HEK293 (cell line): ENCODE results near the gene ROS1.
A peak's percentile ranks its signal among the peaks of the same experiment; 100 is the strongest.

ENCODE experiments used
- BCL6B ChIP-seq: fragments of 450-650 bp; formaldehyde crosslinking; IDR thresholded peaks from 2 replicates; pipeline ENCODE4 v1.5.1; 2017; ENCODE audit warnings: missing biosample characterization, missing genetic modification characterization
- FEZF1 ChIP-seq: fragments of 450-650 bp; formaldehyde crosslinking; IDR thresholded peaks from 2 replicates; pipeline ENCODE4 v1.5.1; 2016; ENCODE audit warnings: missing biosample characterization, missing genetic modification characterization
- GFI1B ChIP-seq: fragments of 450-650 bp; formaldehyde crosslinking; IDR thresholded peaks from 2 replicates; pipeline ENCODE4 v1.5.1; 2016; ENCODE audit warnings: missing biosample characterization, missing genetic modification characterization
- INSM2 ChIP-seq: fragments of 450-650 bp; formaldehyde crosslinking; IDR thresholded peaks from 2 replicates; pipeline ENCODE4 v1.5.1; 2016; ENCODE audit warnings: missing biosample characterization, missing genetic modification characterization
- KLF10 ChIP-seq: fragments of 450-650 bp; IDR thresholded peaks from 2 replicates; pipeline ENCODE4 v1.5.1; 2018; ENCODE audit warnings: missing biosample characterization, mild to moderate bottlenecking, missing genetic modification characterization
- KLF9 ChIP-seq: fragments of 450-650 bp; formaldehyde crosslinking; IDR thresholded peaks from 2 replicates; pipeline ENCODE4 v1.5.1; 2016; ENCODE audit warnings: missing biosample characterization, missing genetic modification characterization, low read depth
- PRDM1 ChIP-seq: fragments of 450-650 bp; formaldehyde crosslinking; IDR thresholded peaks from 2 replicates; pipeline ENCODE4; 2016; ENCODE audit warnings: missing biosample characterization, missing genetic modification characterization
- PRDM4 ChIP-seq: fragments of 450-650 bp; formaldehyde crosslinking; IDR thresholded peaks from 2 replicates; pipeline ENCODE4 v1.5.1; 2017; ENCODE audit warnings: missing biosample characterization, missing genetic modification characterization
- PRDM6 ChIP-seq: fragments of 450-650 bp; formaldehyde crosslinking; IDR thresholded peaks from 2 replicates; pipeline ENCODE4 v1.5.1; 2017; ENCODE audit warnings: missing biosample characterization, missing genetic modification characterization
- REST ChIP-seq: fragments of 450-650 bp; formaldehyde crosslinking; IDR thresholded peaks from 2 replicates; pipeline ENCODE4 v1.5.1; 2016; ENCODE audit warnings: missing biosample characterization, missing genetic modification characterization
- ZBTB11 ChIP-seq: fragments of 450-650 bp; formaldehyde crosslinking; conservative IDR thresholded peaks from 2 replicates; pipeline ENCODE4 v1.5.1; 2016; ENCODE audit warnings: low read depth, missing biosample characterization, missing genetic modification characterization
- ZNF138 ChIP-seq: fragments of 450-650 bp; formaldehyde crosslinking; IDR thresholded peaks from 2 replicates; pipeline ENCODE4 v1.5.1; 2016; ENCODE audit warnings: missing biosample characterization, missing genetic modification characterization, borderline replicate concordance
- ZNF16 ChIP-seq: fragments of 450-650 bp; formaldehyde crosslinking; IDR thresholded peaks from 2 replicates; pipeline ENCODE4 v1.5.1; 2016; ENCODE audit warnings: low read depth, missing biosample characterization, missing genetic modification characterization
- ZNF175 ChIP-seq: fragments of 450-650 bp; formaldehyde crosslinking; IDR thresholded peaks from 2 replicates; pipeline ENCODE4 v1.5.1; 2016; ENCODE audit warnings: missing biosample characterization, missing genetic modification characterization
- ZNF18 ChIP-seq: fragments of 450-650 bp; formaldehyde crosslinking; IDR thresholded peaks from 2 replicates; pipeline ENCODE4 v1.5.1; 2016; ENCODE audit warnings: missing biosample characterization, missing genetic modification characterization
- ZNF24 ChIP-seq: fragments of 450-650 bp; formaldehyde crosslinking; IDR thresholded peaks from 2 replicates; pipeline ENCODE4 v1.5.1; 2016; ENCODE audit warnings: missing biosample characterization, missing genetic modification characterization
- ZNF366 ChIP-seq: fragments of 450-650 bp; formaldehyde crosslinking; conservative IDR thresholded peaks from 2 replicates; pipeline ENCODE4 v1.5.1; 2016; ENCODE audit warnings: missing biosample characterization, missing genetic modification characterization
- ZNF391 ChIP-seq: fragments of 450-650 bp; formaldehyde crosslinking; IDR thresholded peaks from 2 replicates; pipeline ENCODE4 v1.5.1; 2016; ENCODE audit warnings: low read depth, missing biosample characterization, missing genetic modification characterization, borderline replicate concordance
- ZNF423 ChIP-seq: fragments of 450-650 bp; formaldehyde crosslinking; IDR thresholded peaks from 2 replicates; pipeline ENCODE4 v1.5.1; 2016; ENCODE audit warnings: missing biosample characterization, missing genetic modification characterization
- ZNF501 ChIP-seq: fragments of 450-650 bp; formaldehyde crosslinking; IDR thresholded peaks from 2 replicates; pipeline ENCODE4 v1.5.1; 2016; ENCODE audit warnings: missing biosample characterization, missing genetic modification characterization
- ZNF530 ChIP-seq: fragments of 450-650 bp; formaldehyde crosslinking; IDR thresholded peaks from 2 replicates; pipeline ENCODE4 v1.5.1; 2016; ENCODE audit warnings: low read depth, missing biosample characterization, missing genetic modification characterization
- ZNF548 ChIP-seq: fragments of 450-650 bp; formaldehyde crosslinking; IDR thresholded peaks from 2 replicates; pipeline ENCODE4 v1.5.1; 2016; ENCODE audit warnings: missing biosample characterization, missing genetic modification characterization
- ZNF654 ChIP-seq: fragments of 450-650 bp; formaldehyde crosslinking; IDR thresholded peaks from 2 replicates; pipeline ENCODE4 v1.5.1; 2016; ENCODE audit warnings: low read depth, missing biosample characterization, missing genetic modification characterization

ROS1 gene

GRCh38 chr6:117264692-117265409, 160.9 kb downstream of the ROS1 start (continued):
- no peak for TF ChIP-seq PRDM6 (tag by site-specific recombination)
- no peak for TF ChIP-seq FEZF1
- TF ChIP-seq ZBTB11 (tag by site-specific recombination), result peak; percentile 76
- TF ChIP-seq INSM2 (tag by site-specific recombination), result no peak
- peak; percentile 87 for TF ChIP-seq BCL6B
- TF ChIP-seq PRDM1 (tag by site-specific recombination), result peak; percentile 80
- TF ChIP-seq PRDM4, result no peak
- no peak for TF ChIP-seq GFI1B (tag by site-specific recombination)
- TF ChIP-seq ZNF423 (tag by site-specific recombination), result no peak
- peak; percentile 40; the same call in 1 of the 2 replicates for TF ChIP-seq KLF10
- no peak for TF ChIP-seq ZNF391
- no peak for TF ChIP-seq ZNF548 (tag by site-specific recombination)
- no peak; the same call in none of the 2 replicates for TF ChIP-seq ZNF366
- no peak for TF ChIP-seq ZNF18 (tag by site-specific recombination)
- no peak for TF ChIP-seq ZNF530
- TF ChIP-seq ZNF175, result no peak
- TF ChIP-seq ZNF501 (tag by site-specific recombination), result 0 out of 2 replicates have a peak, but pooled peaks have one; percentile 54
- 0 out of 2 replicates have a peak, but pooled peaks have one; percentile 22 for TF ChIP-seq KLF9 (tag by site-specific recombination)
- no peak for TF ChIP-seq ZNF654 (tag by site-specific recombination)
- TF ChIP-seq REST (tag by site-specific recombination), result peak; percentile 27; the same call in 1 of the 2 replicates
- TF ChIP-seq ZNF138 (tag by site-specific recombination), result no peak
- no peak for TF ChIP-seq ZNF16 (tag by site-specific recombination)
- TF ChIP-seq ZNF24, result no peak
